ENCODE results near the gene VSNL1. TPM values are rescaled to one million over a fixed set of nuclear protein-coding genes. Genes with fewer than 3 reads are reported as not detected.

The VSNL1 gene
- total RNA-seq, 1 experiment from 2014 or later, result not detected

DNA sequence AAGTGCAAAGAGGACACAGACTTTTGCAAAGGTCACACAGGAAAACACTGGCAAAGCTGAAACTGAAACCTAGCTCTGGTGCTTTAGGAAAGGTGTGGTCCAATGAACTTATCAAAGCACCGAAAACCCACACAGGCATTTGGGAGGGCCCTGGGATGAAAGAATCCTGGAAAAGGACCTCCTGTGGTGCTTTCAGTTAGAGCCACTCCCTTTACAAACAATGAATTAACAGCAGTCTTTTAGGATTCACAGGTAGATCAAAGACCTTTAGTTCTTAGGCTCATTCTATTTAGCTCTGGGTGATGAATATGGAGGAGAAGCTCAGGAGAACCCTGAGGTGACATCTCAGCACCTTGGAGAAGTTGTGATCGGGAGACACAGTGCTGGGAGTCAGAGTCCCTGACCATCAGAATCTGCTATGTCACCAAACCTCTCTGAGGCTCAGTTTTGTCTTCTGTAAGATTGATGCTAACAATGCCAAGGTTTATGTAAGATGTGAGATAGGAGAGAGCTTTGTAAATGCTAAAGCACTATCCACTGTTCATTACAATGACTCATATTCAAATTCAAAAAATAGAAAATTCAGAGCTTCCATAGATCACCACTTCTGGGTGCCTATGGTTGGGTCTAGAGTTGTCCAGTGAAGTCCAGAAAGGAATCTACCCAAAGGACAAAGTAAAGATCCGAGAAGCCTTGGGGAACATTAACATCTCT, 39.3 kb downstream of the VSNL1 start:
- peak; percentile 11 to 49 for DNase-seq
- Histone ChIP-seq H3K27me3 (ENCODE audit: insufficient read depth, low read depth) (no peaks in the 10 kb centered on the region), H3K4me1 (replicated peaks; ENCODE audit: insufficient read depth) (peaks cover 5% of the 10 kb centered on the region), H4K20me1 (ENCODE audit: insufficient read depth) (no peaks in the 10 kb centered on the region), H3K79me2 (ENCODE audit: low read depth) (no peaks in the 10 kb centered on the region), H3K4me2 (peak overlapping the region; percentile 39), H3K36me3 (ENCODE audit: low read depth) (no peaks in the 10 kb centered on the region), H3K9me2 (ENCODE audit: insufficient read depth) (no peaks in the 10 kb centered on the region), H3K4me3 (no peak overlapping the region), H3K9me3 (ENCODE audit: insufficient read depth, low read depth) (no peaks in the 10 kb centered on the region), H2AFZ (no peak overlapping the region), H3K27ac (peak overlapping the region; percentile 37; the same call in 1 of the 2 replicates), H3F3A (ENCODE audit: insufficient read depth, low read depth) (no peaks in the 10 kb centered on the region; the same call in 1 of the 2 replicates)
- ChIA-PET CTCF (no interaction called here), POLR2A (ENCODE audit: unreplicated experiment) (no interaction called here)
- no TSS peak for BruUV-seq (replicated peaks)
- intact Hi-C loops (cut with micrococcal nuclease; ENCODE audit: unreplicated experiment), result no loop called here
- TF ChIP-seq, protein P1, sequence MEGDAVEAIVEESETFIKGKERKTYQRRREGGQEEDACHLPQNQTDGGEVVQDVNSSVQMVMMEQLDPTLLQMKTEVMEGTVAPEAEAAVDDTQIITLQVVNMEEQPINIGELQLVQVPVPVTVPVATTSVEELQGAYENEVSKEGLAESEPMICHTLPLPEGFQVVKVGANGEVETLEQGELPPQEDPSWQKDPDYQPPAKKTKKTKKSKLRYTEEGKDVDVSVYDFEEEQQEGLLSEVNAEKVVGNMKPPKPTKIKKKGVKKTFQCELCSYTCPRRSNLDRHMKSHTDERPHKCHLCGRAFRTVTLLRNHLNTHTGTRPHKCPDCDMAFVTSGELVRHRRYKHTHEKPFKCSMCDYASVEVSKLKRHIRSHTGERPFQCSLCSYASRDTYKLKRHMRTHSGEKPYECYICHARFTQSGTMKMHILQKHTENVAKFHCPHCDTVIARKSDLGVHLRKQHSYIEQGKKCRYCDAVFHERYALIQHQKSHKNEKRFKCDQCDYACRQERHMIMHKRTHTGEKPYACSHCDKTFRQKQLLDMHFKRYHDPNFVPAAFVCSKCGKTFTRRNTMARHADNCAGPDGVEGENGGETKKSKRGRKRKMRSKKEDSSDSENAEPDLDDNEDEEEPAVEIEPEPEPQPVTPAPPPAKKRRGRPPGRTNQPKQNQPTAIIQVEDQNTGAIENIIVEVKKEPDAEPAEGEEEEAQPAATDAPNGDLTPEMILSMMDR (conservative IDR thresholded peaks at IDR 0.05), result no peak
- TF ChIP-seq EZH2 (IDR thresholded peaks at IDR 0.05; ENCODE audit: low read depth), result no peak

DNA sequence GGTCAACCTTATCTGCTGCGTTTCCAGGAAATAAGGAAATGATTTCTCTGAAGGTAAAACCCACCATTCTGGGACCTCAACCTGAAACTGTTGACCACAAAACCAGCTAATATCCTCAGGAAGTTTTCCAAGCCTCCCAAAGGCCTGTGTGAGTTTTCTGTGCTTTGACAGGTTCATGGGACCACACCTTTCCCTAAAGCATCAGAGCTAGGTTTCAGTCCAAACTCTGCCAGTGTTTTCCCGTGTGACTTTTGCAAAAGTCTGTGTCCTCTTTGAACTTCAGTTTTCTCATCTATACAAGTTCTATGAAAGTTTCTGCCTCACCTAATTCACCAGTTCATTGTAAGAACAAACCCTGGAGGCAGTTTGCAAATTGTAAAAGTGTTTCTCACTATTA, 39.8 kb downstream of the VSNL1 start:
- no peak overlapping the region for H3K4me2 ChIP-seq
- CTCF ChIA-PET, result no interaction called here
- no peaks in the 10 kb centered on the region for H3K36me3 ChIP-seq (ENCODE audit: low read depth)
- no peaks in the 10 kb centered on the region for H4K20me1 ChIP-seq (ENCODE audit: insufficient read depth)
- no peaks in the 10 kb centered on the region for H3K79me2 ChIP-seq (ENCODE audit: low read depth)
- no peak for TF ChIP-seq EZH2 (IDR thresholded peaks at IDR 0.05; ENCODE audit: low read depth)
- TF ChIP-seq, protein P1 (conservative IDR thresholded peaks at IDR 0.05), result no peak
- intact Hi-C loops (cut with micrococcal nuclease; ENCODE audit: unreplicated experiment), result no loop called here
- H3K9me3 ChIP-seq (ENCODE audit: insufficient read depth, low read depth), result no peaks in the 10 kb centered on the region
- H3K27me3 ChIP-seq (ENCODE audit: insufficient read depth, low read depth), result no peaks in the 10 kb centered on the region
- POLR2A ChIA-PET (ENCODE audit: unreplicated experiment), result no interaction called here
- H2AFZ ChIP-seq, result no peak overlapping the region
- H3K4me1 ChIP-seq (replicated peaks; ENCODE audit: insufficient read depth), result peaks cover 5% of the 10 kb centered on the region
- no peak for DNase-seq
- no peaks in the 10 kb centered on the region; the same call in 1 of the 2 replicates for H3F3A ChIP-seq (ENCODE audit: insufficient read depth, low read depth)
- no peaks in the 10 kb centered on the region for H3K9me2 ChIP-seq (ENCODE audit: insufficient read depth)
- H3K27ac ChIP-seq, result no peak overlapping the region
- no peak overlapping the region for H3K4me3 ChIP-seq
- no TSS peak for BruUV-seq (replicated peaks)

DNA sequence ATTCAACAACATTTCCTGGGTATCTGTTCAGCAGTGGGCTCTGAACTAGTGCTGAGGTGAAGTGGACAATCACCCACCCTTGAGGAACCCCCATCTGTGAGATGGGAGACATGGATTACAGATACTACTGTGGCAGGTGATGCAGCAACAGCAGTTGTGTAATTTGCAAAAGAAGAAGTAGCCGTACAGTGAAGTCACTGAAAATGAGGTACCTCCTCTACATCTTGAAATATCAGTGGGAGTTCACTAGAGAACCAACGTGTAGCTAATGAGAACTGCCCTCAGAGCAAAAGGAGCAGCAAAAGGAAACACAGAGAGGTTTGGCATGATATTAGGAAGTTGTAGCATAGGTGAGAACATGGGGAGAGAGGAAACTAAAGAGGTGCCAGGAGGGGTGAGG, 41.3 kb downstream of the VSNL1 start:
- no peaks in the 10 kb centered on the region for H3K9me3 ChIP-seq (ENCODE audit: insufficient read depth, low read depth)
- H3K4me1 ChIP-seq (replicated peaks; ENCODE audit: insufficient read depth), result peaks cover 5% of the 10 kb centered on the region
- H3K79me2 ChIP-seq (ENCODE audit: low read depth), result no peaks in the 10 kb centered on the region
- H3K9me2 ChIP-seq (ENCODE audit: insufficient read depth), result no peaks in the 10 kb centered on the region
- TF ChIP-seq, protein P1 (conservative IDR thresholded peaks at IDR 0.05), result no peak
- no peak for TF ChIP-seq EZH2 (IDR thresholded peaks at IDR 0.05; ENCODE audit: low read depth)
- no peaks in the 10 kb centered on the region for H4K20me1 ChIP-seq (ENCODE audit: insufficient read depth)
- intact Hi-C loops (cut with micrococcal nuclease; ENCODE audit: unreplicated experiment), result no loop called here
- no peak for DNase-seq
- POLR2A ChIA-PET (ENCODE audit: unreplicated experiment), result no interaction called here
- H3K4me3 ChIP-seq, result no peak overlapping the region
- no peaks in the 10 kb centered on the region; the same call in 1 of the 2 replicates for H3F3A ChIP-seq (ENCODE audit: insufficient read depth, low read depth)
- BruUV-seq (replicated peaks), result no TSS peak
- no peak overlapping the region for H3K27ac ChIP-seq
- H3K36me3 ChIP-seq (ENCODE audit: low read depth), result no peaks in the 10 kb centered on the region
- CTCF ChIA-PET, result no interaction called here
- no peak overlapping the region for H2AFZ ChIP-seq
- H3K4me2 ChIP-seq, result no peak overlapping the region
- no peaks in the 10 kb centered on the region for H3K27me3 ChIP-seq (ENCODE audit: insufficient read depth, low read depth)

Measured in PC-9 (cell line).